Lower leg skin (tissue), 4 donors: ENCODE results near the gene CADM1. TPM values are rescaled to one million over a fixed set of nuclear protein-coding genes. Genes with fewer than 3 reads are reported as not detected.

Experiments used
- DNase-seq, 2 donors: peaks; one replicate each; pipeline ENCODE4 v3.0.0-alpha.2; 2019; ENCODE audit warnings: low spot score in 2 of 2
- H3K4me3 ChIP-seq: fragments of 200-600 bp; sonication (generic); 2 replicates; pipeline ENCODE4 v1.5.1; 2017; ENCODE audit warnings: mild to moderate bottlenecking, low read depth; ENCODE audit not compliant: poor library complexity, severe bottlenecking
- CTCF ChIP-seq, 3 donors: fragments of 450-650 bp; IDR thresholded peaks; one replicate each; pipeline ENCODE4 v1.5.1; 2016; ENCODE audit warnings: antibody characterized with exemption in 3 of 3, mild to moderate bottlenecking in 3 of 3, moderate library complexity in 2 of 3
- POLR2A ChIP-seq, 2 donors: fragments of 450-650 bp; IDR thresholded peaks; one replicate each; pipeline ENCODE4 v1.6.1; 2016 to 2017; ENCODE audit warnings: antibody characterized with exemption in 2 of 2, mild to moderate bottlenecking in 1 of 2, moderate library complexity in 1 of 2
- WGBS, 2 donors: methylation state at CpG; one replicate each; pipeline ENCODE4 v1.1.5; 2018; 5-methylcytosine and 5-hydroxymethylcytosine counted together
- intact Hi-C: fragments of 100-400 bp; cut with DNase I; formaldehyde crosslinking; loops from one replicate; pipeline ENCODE4 v1.15.0; 2023; ENCODE audit warnings: low total_unique reads
- total RNA-seq, 4 donors: library from RNA; depleted of rRNA; stranded (reverse); fragments of >200 nt; gene quantifications; one replicate each; pipeline ENCODE4 v1.1.0, GENCODE V29; 2016

The CADM1 gene
- 10 to 100 TPM in 2 of 4 donors, 1 to 10 TPM in 2; 9.4 to 21.4 (median 11.8) TPM for total RNA-seq

- 1% methylated on average over 52 to 65 of the region's 76 CpGs for WGBS, 2 donors
- TF ChIP-seq POLR2A (IDR thresholded peaks at IDR 0.05) = no peak
- TF ChIP-seq CTCF (IDR thresholded peaks at IDR 0.05) = peak in 1 of 3 donors; percentile 42
- peak within 1 kb of the TSS; percentile 38 for H3K4me3 ChIP-seq
- peak; percentile 90 to 98 for DNase-seq
- intact Hi-C loops = loop anchor here (10.0 kb wide), 1 partner anchor 180 kb away; no protein-coding TSS in a partner anchor
These were observed at the start of gene CADM1 for GRCh38 chr11:115504276-115505158. CADM1 (minus strand) TSS chr11:115504415.

- DNase-seq = no peak
- intact Hi-C loops = no loop called here
- WGBS, 2 donors = 89 to 90% methylated on average over 15 of the region's 15 CpGs
- no peak for TF ChIP-seq CTCF (IDR thresholded peaks at IDR 0.05)
- no peak for TF ChIP-seq POLR2A (IDR thresholded peaks at IDR 0.05)
- H3K4me3 ChIP-seq = no peak overlapping the region
These were observed 48.7 kb upstream of the CADM1 start for GRCh38 chr11:115552773-115553438.

GRCh38 chr11:115552151-115552772 is 48.0 kb upstream of the CADM1 start:
- no peak overlapping the region for H3K4me3 ChIP-seq
- no peak for DNase-seq
- TF ChIP-seq CTCF (IDR thresholded peaks at IDR 0.05) (no peak), POLR2A (IDR thresholded peaks at IDR 0.05) (no peak)
- intact Hi-C loops = no loop called here
- WGBS, 2 donors = 72 to 83% methylated on average over 7 of the region's 7 CpGs

GRCh38 chr11:115550291-115551059 is 46.3 kb upstream of the CADM1 start:
- intact Hi-C loops = no loop called here
- 83 to 86% methylated on average over 17 of the region's 17 CpGs for WGBS, 2 donors
- no peak for DNase-seq
- no peak overlapping the region for H3K4me3 ChIP-seq
- TF ChIP-seq CTCF (IDR thresholded peaks at IDR 0.05) = no peak
- no peak for TF ChIP-seq POLR2A (IDR thresholded peaks at IDR 0.05)

GRCh38 chr11:115548878-115549528 is 44.8 kb upstream of the CADM1 start:
- intact Hi-C loops = no loop called here
- TF ChIP-seq CTCF (IDR thresholded peaks at IDR 0.05) (no peak), POLR2A (IDR thresholded peaks at IDR 0.05) (no peak)
- WGBS, 2 donors = 45 to 55% methylated on average over 10 of the region's 10 CpGs
- no peak for DNase-seq
- no peak overlapping the region for H3K4me3 ChIP-seq
